Endothelial cell of umbilical vein (primary cell): ENCODE measurements around the gene CTRB2. TPM values are rescaled to one million over a fixed set of nuclear protein-coding genes. Genes with fewer than 3 reads are reported as not detected.

Experiments
- BruUV-seq: library from RNA; stranded (reverse); fragments of 400-500 nt; replicated peaks from 2 replicates; lab custom pipeline; 2021; lab: Mats Ljungman, UMichigan
- CTCF ChIA-PET: fragments of 300-600, 350-600 bp; sonication (Branson Sonifier 250); formaldehyde crosslinking; loops from one replicate; lab custom pipeline; 2021; ENCODE audit warnings: antibody characterized with exemption, inconsistent platforms; lab: Charles Lee
- POLR2A ChIA-PET: fragments of 300-600, 350-600 bp; sonication (Branson Sonifier 250); formaldehyde crosslinking; loops from one replicate; lab custom pipeline; 2021; ENCODE audit warnings: antibody characterized with exemption, inconsistent platforms; lab: Charles Lee
- DNase-seq: peaks from one replicate; pipeline ENCODE4 v3.0.0-alpha.2; 2011; ENCODE audit warnings: low read depth, low spot score
- FAIRE-seq: peaks from 2 replicates; lab custom pipeline; 2011; peaks lifted over from hg19 to GRCh38; lab: Jason Lieb, UNC
- H2AFZ ChIP-seq: 2 replicates; pipeline ENCODE4 v1.6.0; 2012; ENCODE audit warnings: low read depth, low read length, control low read depth, inconsistent platforms
- H3K27ac ChIP-seq: 2 replicates; pipeline ENCODE4 v1.5.1; 2011; ENCODE audit warnings: low read depth, mild to moderate bottlenecking, control low read depth, low read length, moderate library complexity; ENCODE audit not compliant: insufficient read depth
- H3K27me3 ChIP-seq, 2 experiments: 2 replicates each; pipeline versions ENCODE4 v1.6.0 to v1.6.1; 2011; ENCODE audit warnings: low read length in 2 of 2, mixed read lengths in 1 of 2; ENCODE audit not compliant: control insufficient read depth in 2 of 2, insufficient read depth in 2 of 2
- H3K36me3 ChIP-seq, 2 experiments: 2 replicates in 1 of 2; 3 replicates in 1 of 2; pipeline ENCODE4 v1.5.1; 2011; ENCODE audit warnings: low read length in 2 of 2, mild to moderate bottlenecking in 1 of 2, moderate library complexity in 1 of 2; ENCODE audit not compliant: control insufficient read depth in 2 of 2, insufficient read depth in 2 of 2; ENCODE audit errors: extremely low read depth in 1 of 2
- H3K4me1 ChIP-seq: 3 replicates; pipeline ENCODE4 v1.5.1; 2011; ENCODE audit warnings: mild to moderate bottlenecking, low read length; ENCODE audit not compliant: control insufficient read depth, insufficient read depth; ENCODE audit errors: extremely low read depth
- H3K4me2 ChIP-seq: 2 replicates; pipeline ENCODE4 v1.6.1; 2011; ENCODE audit warnings: low read length, control low read depth, mixed read lengths; ENCODE audit not compliant: insufficient read depth
- H3K4me3 ChIP-seq, 3 experiments: fragments of 200-600 bp in 1 of 3; sonication (generic), shearing (Covaris generic) in 1 of 3; replicated peaks in 1 of 3; 2 replicates each; pipeline ENCODE4 v1.5.1; 2011 to 2016; ENCODE audit warnings: control low read depth in 3 of 3, low read length in 3 of 3, mild to moderate bottlenecking in 2 of 3, inconsistent platforms in 1 of 3, low read depth in 1 of 3, moderate library complexity in 1 of 3; ENCODE audit not compliant: insufficient read depth in 1 of 3
- H3K79me2 ChIP-seq: 2 replicates; pipeline ENCODE4 v1.6.0; 2012; ENCODE audit warnings: low read length, inconsistent platforms; ENCODE audit not compliant: control insufficient read depth, insufficient read depth
- H3K9ac ChIP-seq: replicated peaks from 2 replicates; pipeline ENCODE3; 2011; ENCODE audit warnings: low read length, control low read depth; ENCODE audit not compliant: insufficient read depth; ENCODE audit errors: extremely low read depth
- H3K9me1 ChIP-seq: replicated peaks from 3 replicates; pipeline ENCODE4 v1.6.0; 2011; ENCODE audit warnings: mild to moderate bottlenecking, low read length; ENCODE audit not compliant: control insufficient read depth, insufficient read depth; ENCODE audit errors: extremely low read depth
- H3K9me3 ChIP-seq: replicated peaks from 2 replicates; pipeline ENCODE4 v1.5.1; 2012; ENCODE audit warnings: low read length, inconsistent platforms; ENCODE audit not compliant: control insufficient read depth, insufficient read depth
- H4K20me1 ChIP-seq: replicated peaks from 2 replicates; pipeline ENCODE3; 2011; ENCODE audit warnings: mild to moderate bottlenecking, low read length; ENCODE audit not compliant: control insufficient read depth, insufficient read depth; ENCODE audit errors: extremely low read depth
- CTCF ChIP-seq, 2 donors: IDR thresholded peaks; 1 replicate in 1 of 2; 2 replicates in 1 of 2; pipeline ENCODE4 v1.5.1; 2011; ENCODE audit warnings: low read length in 2 of 2, mild to moderate bottlenecking in 2 of 2, moderate library complexity in 2 of 2, control low read depth in 1 of 2, inconsistent platforms in 1 of 2, low read depth in 1 of 2; ENCODE audit not compliant: insufficient read depth in 1 of 2; ENCODE audit errors: extremely low read depth in 1 of 2
- EZH2 ChIP-seq: IDR thresholded peaks from 2 replicates; pipeline ENCODE4 v1.6.1; 2012; ENCODE audit warnings: borderline replicate concordance, low read depth, mild to moderate bottlenecking, moderate library complexity, low read length, inconsistent platforms; ENCODE audit not compliant: severe bottlenecking
- JUN ChIP-seq: IDR thresholded peaks from 2 replicates; pipeline ENCODE4 v1.6.1; 2011; ENCODE audit warnings: borderline replicate concordance, low read depth; ENCODE audit not compliant: insufficient read length, insufficient read depth
- MAX ChIP-seq: IDR thresholded peaks from 2 replicates; pipeline ENCODE4 v1.6.1; 2011; ENCODE audit not compliant: insufficient read depth, insufficient read length
- dilution Hi-C: fragments of 300-500 bp; cut with MboI; formaldehyde crosslinking; loops from one replicate; pipeline ENCODE4 v1.15.0; 2019; ENCODE audit warnings: low sequenced_read_pairs; ENCODE audit not compliant: extremely low pct_ligation_motif_present
- intact Hi-C: fragments of 100-400 bp; cut with micrococcal nuclease; formaldehyde crosslinking; loops from one replicate; pipeline ENCODE4 v1.10.0; 2022
- polyA plus RNA-seq, 4 experiments: library from polyadenylated mRNA; depleted of rRNA in 3 of 4; stranded (reverse) in 3 of 4; unstranded in 1 of 4; fragments of >200 nt; gene quantifications; 2 replicates each; pipeline versions ENCODE4 v1.2.1 to v1.2.3, GENCODE V29; 2011 to 2012; ENCODE audit warnings: missing spikeins in 1 of 4
- total RNA-seq: library from RNA; stranded (reverse); gene quantifications from 2 replicates; pipeline ENCODE4 v1.2.3, GENCODE V29; 2021

The CTRB2 gene
- total and polyA plus RNA-seq, 2 donors (not counting 3 experiments of a cell fraction or from before 2014, with no cell fraction given) = not detected

GRCh38 chr16:75176926-75177325 lies 30.0 kb downstream of the CTRB2 start:
- TF ChIP-seq EZH2 = no peak
- no peaks in the 10 kb centered on the region for H3K9me3 ChIP-seq
- no TSS peak for BruUV-seq
- H3K4me2 ChIP-seq = no peak overlapping the region
- POLR2A ChIA-PET = interaction anchor here (0.6 kb wide), 1 partner anchor 461 kb away, joined by 4 read pairs; no protein-coding TSS in a partner anchor
- H3K79me2 ChIP-seq = no peaks in the 10 kb centered on the region
- no peaks in the 10 kb centered on the region for H4K20me1 ChIP-seq
- dilution Hi-C loops = no loop called here
- H3K9me1 ChIP-seq = no peaks in the 10 kb centered on the region
- no peak for FAIRE-seq
- no peak overlapping the region for H3K9ac ChIP-seq
- H3K27me3 ChIP-seq = peaks cover 0 to 9% of the 10 kb centered on the region in 2 experiments
- no peak overlapping the region for H2AFZ ChIP-seq
- H3K4me3 ChIP-seq = no peak overlapping the region
- H3K27ac ChIP-seq = no peak overlapping the region
- CTCF ChIA-PET = no interaction called here
- no peaks in the 10 kb centered on the region for H3K4me1 ChIP-seq
- no peaks in the 10 kb centered on the region for H3K36me3 ChIP-seq
- intact Hi-C loops = no loop called here
- no peak for DNase-seq

GRCh38 chr16:75175074-75175473 lies 31.9 kb downstream of the CTRB2 start:
- ChIA-PET POLR2A (no interaction called here), CTCF (interaction anchor here (0.6 kb wide), 1 partner anchor 18 kb away, joined by 3 read pairs; no protein-coding TSS in a partner anchor)
- H3K27ac ChIP-seq = no peak overlapping the region
- no peaks in the 10 kb centered on the region for H3K27me3 ChIP-seq
- no peak overlapping the region for H2AFZ ChIP-seq
- no peak overlapping the region for H3K9ac ChIP-seq
- no peaks in the 10 kb centered on the region for H3K9me1 ChIP-seq
- H4K20me1 ChIP-seq = no peaks in the 10 kb centered on the region
- H3K9me3 ChIP-seq = peaks cover 9% of the 10 kb centered on the region
- BruUV-seq = no TSS peak
- intact Hi-C loops (no loop called here), dilution Hi-C loops (no loop called here)
- H3K79me2 ChIP-seq = no peaks in the 10 kb centered on the region
- peaks cover 0 to 1% of the 10 kb centered on the region in 2 experiments for H3K36me3 ChIP-seq
- no peak for TF ChIP-seq CTCF (IDR thresholded peaks at IDR 0.05; ENCODE audit: extremely low read depth in 1 of 2, insufficient read depth in 1 of 2, low read depth in 1 of 2, low read length in 2 of 2)
- TF ChIP-seq JUN = no peak
- no peak for TF ChIP-seq EZH2
- TF ChIP-seq MAX = no peak
- no peak overlapping the region for H3K4me3 ChIP-seq
- H3K4me1 ChIP-seq = no peaks in the 10 kb centered on the region
- DNase-seq = no peak
- no peak overlapping the region for H3K4me2 ChIP-seq
- no peak for FAIRE-seq
